ENCODE measurements around the gene FBXO44. TPM values are rescaled to one million over a fixed set of nuclear protein-coding genes. Genes with fewer than 3 reads are reported as not detected.
A peak's percentile ranks its signal among the peaks of the same experiment; 100 is the strongest.

The FBXO44 gene
- total RNA-seq, 1 experiment from 2014 or later, result 60.9 TPM

GRCh38 chr1:11652203-11652780 lies 2.4 kb upstream of the FBXO44 start:
- H3K4me3 ChIP-seq (replicated peaks in 1 of 2; ENCODE audit: low read depth in 1 of 2, low read length in 2 of 2), result peak overlapping the region; percentile 63 to 80; a peak in 3 of 4 replicates
- H3K4me2 ChIP-seq (ENCODE audit: low read length), result peak overlapping the region; percentile 98
- ChIA-PET POLR2A (interaction anchor here (1.0 to 2.3 kb wide), 2 partner anchors 12 to 19 kb away, joined by 3 to 11 read pairs; partner anchors contain the start of gene FBXO6), CTCF (interaction anchor here (1.4 to 1.6 kb wide), 2 partner anchors 67 to 615 kb away, joined by 6 to 11 read pairs; no protein-coding TSS in a partner anchor), RAD21 (ENCODE audit: low non-redundant PET in 1 of 2, low total read pairs in 2 of 2, uncharacterized antibody in 2 of 2, unreplicated experiment in 2 of 2) (interaction anchor here in 1 of 2 experiments (1.1 kb wide), 1 partner anchor 67 kb away, joined by 4 read pairs; no protein-coding TSS in a partner anchor)
- H3K4me1 ChIP-seq (ENCODE audit: control insufficient read depth in 1 of 2, insufficient read depth in 2 of 2, low read length in 2 of 2), result peaks cover 28 to 53% of the 10 kb centered on the region in 2 experiments; a peak in 3 of 4 replicates
- H3K27ac ChIP-seq (ENCODE audit: low read depth, low read length), result peak overlapping the region; percentile 87
- H3K27me3 ChIP-seq (ENCODE audit: insufficient read depth, low read length), result no peaks in the 10 kb centered on the region
- DNase-seq (ENCODE audit: low read depth, low spot score) (no peak), ATAC-seq (no peak)
- no peak for TF ChIP-seq JUND (IDR thresholded peaks at IDR 0.05)
- TF ChIP-seq ATF3 (IDR thresholded peaks at IDR 0.05), result no peak
- TF ChIP-seq EZH2phosphoT487 (IDR thresholded peaks at IDR 0.05; ENCODE audit: borderline replicate concordance), result no peak
- TF ChIP-seq POLR2A (IDR thresholded peaks at IDR 0.05; ENCODE audit: borderline replicate concordance, extremely low read depth, insufficient read depth, insufficient read length), result no peak
- TF ChIP-seq SRF (IDR thresholded peaks at IDR 0.05; ENCODE audit: low read depth), result no peak
- no peak for TF ChIP-seq ELF1 (IDR thresholded peaks at IDR 0.05; ENCODE audit: borderline replicate concordance, low read depth)
- no peak for TF ChIP-seq SP1 (IDR thresholded peaks at IDR 0.05; ENCODE audit: low read depth)
- H3K9ac ChIP-seq (ENCODE audit: low read length), result peak overlapping the region; percentile 67
- H4K20me1 ChIP-seq (ENCODE audit: insufficient read depth), result no peaks in the 10 kb centered on the region
- no TSS peak for BruUV-seq (replicated peaks)
- H2AFZ ChIP-seq (ENCODE audit: low read depth, low read length, poor library complexity, severe bottlenecking), result no peak overlapping the region
- H3K36me3 ChIP-seq (ENCODE audit: control insufficient read depth in 1 of 2, insufficient read depth in 2 of 2, low read length in 2 of 2), result peaks cover 2 to 7% of the 10 kb centered on the region in 2 experiments; a peak in 3 of 4 replicates
- peaks cover 16% of the 10 kb centered on the region; the same call in 1 of the 2 replicates for H3K79me2 ChIP-seq (ENCODE audit: insufficient read depth, low read length)
- no peaks in the 10 kb centered on the region for H3K9me3 ChIP-seq (ENCODE audit: control insufficient read depth in 1 of 2, insufficient read depth in 1 of 2, low read depth in 1 of 2, low read length in 2 of 2)
- no peaks in the 10 kb centered on the region for H3K9me2 ChIP-seq (ENCODE audit: insufficient read depth)
- intact Hi-C loops (cut with micrococcal nuclease), result loop anchor here (2.0 kb wide), 1 partner anchor 67 kb away; no protein-coding TSS in a partner anchor
